Thoracic aorta (tissue), 2 donors: Measurements from ENCODE around the gene SLC35D2. TPM values are rescaled to one million over a fixed set of nuclear protein-coding genes. Genes with fewer than 3 reads are reported as not detected.
A peak's percentile ranks its signal among the peaks of the same experiment; 100 is the strongest.
"Not testable (repeated sequence)": the region's sequence is repeated elsewhere in the genome, so short reads cannot be mapped to it uniquely, and the experiment has no call there.

Source experiments
- ATAC-seq: fragments of 150-250 bp; one replicate; pipeline ENCODE4 v1.8.0; 2017; ENCODE audit warnings: low read depth; ENCODE audit not compliant: insufficient number of reproducible peaks, low FRiP score
- DNase-seq: peaks from one replicate; pipeline ENCODE4 v3.0.0-alpha.2; 2020; ENCODE audit warnings: low spot score
- H3K27ac ChIP-seq, 2 donors: fragments of 200-600 bp; sonication (generic); 1 replicate in 1 of 2; 2 replicates in 1 of 2; pipeline ENCODE4 v1.5.1; 2016; ENCODE audit warnings: mild to moderate bottlenecking in 2 of 2, moderate library complexity in 2 of 2
- H3K27me3 ChIP-seq: fragments of 200-600 bp; sonication (generic); replicated peaks from 2 replicates; pipeline ENCODE4 v1.6.0; 2016; ENCODE audit warnings: mild to moderate bottlenecking; ENCODE audit not compliant: insufficient read depth
- H3K36me3 ChIP-seq: fragments of 200-600 bp; sonication (generic); one replicate; pipeline ENCODE4 v1.5.1; 2016
- H3K4me1 ChIP-seq, 2 donors: fragments of 200-600 bp; sonication (generic); 1 replicate in 1 of 2; 2 replicates in 1 of 2; pipeline versions ENCODE4 v1.5.1 to v1.6.0; 2016; ENCODE audit warnings: low read depth in 2 of 2, mild to moderate bottlenecking in 1 of 2; ENCODE audit not compliant: control insufficient read depth in 1 of 2
- H3K4me3 ChIP-seq: fragments of 200-600 bp; sonication (generic); 2 replicates; pipeline ENCODE4 v1.5.1; 2016; ENCODE audit warnings: mild to moderate bottlenecking
- H3K9me3 ChIP-seq: fragments of 200-600 bp; sonication (generic); 2 replicates; pipeline ENCODE4 v1.5.1; 2016
- CTCF ChIP-seq: fragments of 200-600 bp; sonication (generic); IDR thresholded peaks from one replicate; pipeline ENCODE4 v1.5.1; 2019; ENCODE audit warnings: antibody characterized with exemption
- total RNA-seq, 2 donors: library from RNA; depleted of rRNA; stranded (reverse); fragments of >200 nt; gene quantifications; one replicate each; pipeline versions ENCODE4 v1.1.0 to v1.2.3, GENCODE V29; 2016

The SLC35D2 gene
- total RNA-seq, 2 donors from 2014 or later = 15.0 to 44.0 TPM

GRCh38 chr9:96318921-96319565 is 64.5 kb downstream of the SLC35D2 start:
- no peaks in the 10 kb centered on the region for H3K9me3 ChIP-seq
- H3K27me3 ChIP-seq = no peaks in the 10 kb centered on the region
- H3K4me3 ChIP-seq = no peak overlapping the region
- DNase-seq (no peak), ATAC-seq (no peak)
- no peaks in the 10 kb centered on the region for H3K4me1 ChIP-seq
- no peak for TF ChIP-seq CTCF
- H3K36me3 ChIP-seq = peaks cover 8% of the 10 kb centered on the region
- H3K27ac ChIP-seq = no peak overlapping the region

GRCh38 chr9:96317335-96317980 is 66.1 kb downstream of the SLC35D2 start:
- no peak for DNase-seq
- H3K4me3 ChIP-seq = no peak overlapping the region
- ATAC-seq = no peak
- H3K36me3 ChIP-seq = peaks cover 8% of the 10 kb centered on the region
- no peaks in the 10 kb centered on the region for H3K9me3 ChIP-seq
- H3K4me1 ChIP-seq = no peaks in the 10 kb centered on the region
- TF ChIP-seq CTCF = peak; percentile 74
- H3K27me3 ChIP-seq = no peaks in the 10 kb centered on the region
- no peak overlapping the region for H3K27ac ChIP-seq

GRCh38 chr9:96309850-96310249 is 73.7 kb downstream of the SLC35D2 start:
- Histone ChIP-seq H3K27me3 (no peaks in the 10 kb centered on the region), H3K36me3 (no peaks in the 10 kb centered on the region), H3K4me3 (no peak overlapping the region), H3K27ac (no peak overlapping the region), H3K9me3 (no peaks in the 10 kb centered on the region), H3K4me1 (no peaks in the 10 kb centered on the region)
- DNase-seq = no peak
- ATAC-seq = no peak
- TF ChIP-seq CTCF = no peak

GRCh38 chr9:96306958-96307357 is 76.6 kb downstream of the SLC35D2 start:
- ATAC-seq, H3K27ac ChIP-seq, H3K9me3 ChIP-seq, DNase-seq, H3K36me3 ChIP-seq, H3K4me1 ChIP-seq, H3K4me3 ChIP-seq, H3K27me3 ChIP-seq: not testable (repeated sequence)

- H3K36me3 ChIP-seq = no peaks in the 10 kb centered on the region
- H3K4me3 ChIP-seq = no peak overlapping the region
- no peaks in the 10 kb centered on the region for H3K4me1 ChIP-seq
- no peaks in the 10 kb centered on the region for H3K9me3 ChIP-seq
- no peaks in the 10 kb centered on the region for H3K27me3 ChIP-seq
- DNase-seq (no peak), ATAC-seq (no peak)
- no peak for TF ChIP-seq CTCF
- no peak overlapping the region for H3K27ac ChIP-seq
Observed at GRCh38 chr9:96305171-96305570, 78.3 kb downstream of the SLC35D2 start.

- ATAC-seq = no peak
Observed at GRCh38 chr9:96304230-96304629, 79.3 kb downstream of the SLC35D2 start.

More at GRCh38 chr9:96304230-96304629, 79.3 kb downstream of the SLC35D2 start:
- DNase-seq = no peak
- H3K9me3 ChIP-seq = no peaks in the 10 kb centered on the region
- H3K4me1 ChIP-seq = no peaks in the 10 kb centered on the region
- no peak for TF ChIP-seq CTCF
- H3K27me3 ChIP-seq = no peaks in the 10 kb centered on the region
- H3K27ac ChIP-seq = no peak overlapping the region
- H3K36me3 ChIP-seq = no peaks in the 10 kb centered on the region
- no peak overlapping the region for H3K4me3 ChIP-seq
